ENCODE results near the gene PRRT1B. TPM values are rescaled to one million over a fixed set of nuclear protein-coding genes. Genes with fewer than 3 reads are reported as not detected.

PRRT1B gene
- total and polyA plus RNA-seq, 9 of the 15 experiments (the other 6 are each of a cell fraction or from before 2014, with no cell fraction given): not detected

- no TSS peak for BruUV-seq (replicated peaks)
- Histone ChIP-seq H3K36me3 (ENCODE audit: control insufficient read depth, insufficient read depth, low read length) (peaks cover 81% of the 10 kb centered on the region; the same call in 2 of the 3 replicates), H3K9ac (ENCODE audit: insufficient read depth in 1 of 2, low read depth in 2 of 2, low read length in 2 of 2) (no peak overlapping the region; a peak in 1 of 4 replicates), H3K4me3 (no peak overlapping the region), H4K20me1 (replicated peaks; ENCODE audit: control insufficient read depth, insufficient read depth, low read length) (no peaks in the 10 kb centered on the region), H3K27ac (ENCODE audit: extremely low read depth, low read depth, low read length) (no peak overlapping the region), H2AFZ (ENCODE audit: low read depth, low read length) (no peak overlapping the region), H3K4me2 (ENCODE audit: insufficient read depth, low read length) (no peak overlapping the region), H3K79me2 (ENCODE audit: control insufficient read depth, insufficient read depth, low read length) (no peaks in the 10 kb centered on the region), H3K9me1 (ENCODE audit: control insufficient read depth, insufficient read depth, low read length) (no peaks in the 10 kb centered on the region), H3K4me1 (replicated peaks in 1 of 2; ENCODE audit: control insufficient read depth in 2 of 2, insufficient read depth in 2 of 2, low read length in 2 of 2) (peaks cover 0 to 10% of the 10 kb centered on the region in 2 experiments; a peak in 1 of 5 replicates), H3K9me3 (replicated peaks; ENCODE audit: control insufficient read depth, insufficient read depth, low read depth, low read length) (no peaks in the 10 kb centered on the region), H3K27me3 (ENCODE audit: control insufficient read depth in 2 of 2, insufficient read depth in 2 of 2, low read length in 2 of 2) (no peaks in the 10 kb centered on the region)
- intact Hi-C loops (cut with micrococcal nuclease) (no loop called here), in situ Hi-C loops (cut with MboI) (loop anchor here (10.0 kb wide), 1 partner anchor 226 kb away; the partner anchor contains the start of gene RAPGEF1)
- ATAC-seq (no peak), DNase-seq (ENCODE audit: extremely low read depth in 1 of 4, low spot score in 3 of 4) (no peak), FAIRE-seq (no peak)
- WGBS (ENCODE audit: insufficient coverage, low coverage, missing lambda C conversion rate): 91% methylated on average over 18 of the region's 20 CpGs
- ChIA-PET CTCF (ENCODE audit: low intra/inter-chr PET ratio) (no interaction called here), POLR2A (interaction anchor here (0.6 kb wide), 1 partner anchor 667 kb away, joined by 3 read pairs; no protein-coding TSS in a partner anchor)
- no peak for TF ChIP-seq GATA2 (CRISPR knock-in tag; IDR thresholded peaks at IDR 0.05)
- TF ChIP-seq PTRF (tag; IDR thresholded peaks at IDR 0.05): no peak
- no peak for TF ChIP-seq ZBTB33 (CRISPR knock-in tag; IDR thresholded peaks at IDR 0.05)
- no peak for TF ChIP-seq CREBBP (IDR thresholded peaks at IDR 0.05; ENCODE audit: low read depth, low read length)
- TF ChIP-seq ZNF280B (CRISPR knock-in tag; IDR thresholded peaks at IDR 0.05): no peak
- TF ChIP-seq GTF3C2 (IDR thresholded peaks at IDR 0.05; ENCODE audit: borderline replicate concordance, extremely low read depth, insufficient read length): no peak
- no peak for TF ChIP-seq POLR2G (IDR thresholded peaks at IDR 0.05; ENCODE audit: low read depth, low read length)
- no peak for TF ChIP-seq E2F5 (CRISPR knock-in tag; IDR thresholded peaks at IDR 0.05)
- TF ChIP-seq ZNF512 (tag; IDR thresholded peaks at IDR 0.05): no peak
- no peak for TF ChIP-seq TAF15 (IDR thresholded peaks at IDR 0.05; ENCODE audit: low read depth, low read length)
Observed at GRCh38 chr9:131518553-131518952, 26.8 kb upstream of the PRRT1B start.
